Activated naive CD4-positive, alpha-beta T cell treated with anti-CD3 and anti-CD28 coated beads, Interleukin-2, amount 50 U/mL, for 72 hours (primary cell): ENCODE results near the gene RBM24. TPM values are rescaled to one million over a fixed set of nuclear protein-coding genes. Genes with fewer than 3 reads are reported as not detected.

Experiments used
- ATAC-seq, 2 donors: fragments of 150-1000 bp; cut with Tn5 transposase; 2 replicates each; pipeline ENCODE4 v1.10.0; 2021; ENCODE audit warnings: mild to moderate bottlenecking in 2 of 2, moderate library complexity in 2 of 2
- DNase-seq, 2 donors: peaks; one replicate each; pipeline ENCODE4 v3.0.0; 2021 to 2022; ENCODE audit warnings: low spot score in 2 of 2
- H3K27ac Mint-ChIP-seq, 2 donors: one replicate each; pipeline ENCODE4 v1.8.0; 2022; ENCODE audit warnings: mild to moderate bottlenecking in 2 of 2, mixed read lengths in 2 of 2
- H3K36me3 Mint-ChIP-seq, 2 donors: one replicate each; pipeline ENCODE4 v1.8.0; 2022; ENCODE audit warnings: mixed read lengths in 2 of 2
- H3K9me3 Mint-ChIP-seq, 2 donors: one replicate each; pipeline ENCODE4 v1.8.0; 2022; ENCODE audit warnings: mixed read lengths in 2 of 2
- total RNA-seq, 2 donors: library from RNA; stranded (reverse); gene quantifications; one replicate each; pipeline ENCODE4 v1.2.3, GENCODE V29; 2022

RBM24 gene
- total RNA-seq, result not detected

DNA sequence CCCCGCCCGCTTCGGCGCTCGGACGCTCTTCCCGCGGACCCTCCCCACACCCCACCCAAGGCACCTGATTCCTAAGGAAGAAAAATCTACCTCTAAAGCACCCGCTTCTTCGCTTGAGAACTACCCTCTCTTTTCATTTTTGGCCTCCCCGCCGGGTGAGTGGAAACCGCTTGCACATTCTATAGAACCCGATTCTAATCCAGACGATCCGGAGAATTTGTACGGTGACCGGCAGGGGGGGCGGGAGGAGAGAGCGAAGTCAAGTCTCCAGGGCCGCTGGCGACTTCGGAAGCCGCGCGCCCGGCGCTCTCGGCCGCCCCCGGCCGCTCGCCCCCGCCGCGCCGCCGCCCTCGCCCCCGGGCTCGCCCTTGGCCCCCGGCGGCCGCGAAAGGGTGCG is at the start of gene RBM24:
RBM24 (plus strand) TSS at position 262 of the 397 bp plus-strand sequence. CDS start 221 bp downstream, outside the sequence.
- no peaks in the 10 kb centered on the region for H3K9me3 Mint-ChIP-seq
- ATAC-seq, result peak in 1 of 2 donors; percentile 68
- no peak within 1 kb of the TSS for H3K27ac Mint-ChIP-seq
- peaks cover 6% of the 10 kb centered on the region in 2 donors for H3K36me3 Mint-ChIP-seq
- peak in 1 of 2 donors; percentile 38 for DNase-seq

DNA sequence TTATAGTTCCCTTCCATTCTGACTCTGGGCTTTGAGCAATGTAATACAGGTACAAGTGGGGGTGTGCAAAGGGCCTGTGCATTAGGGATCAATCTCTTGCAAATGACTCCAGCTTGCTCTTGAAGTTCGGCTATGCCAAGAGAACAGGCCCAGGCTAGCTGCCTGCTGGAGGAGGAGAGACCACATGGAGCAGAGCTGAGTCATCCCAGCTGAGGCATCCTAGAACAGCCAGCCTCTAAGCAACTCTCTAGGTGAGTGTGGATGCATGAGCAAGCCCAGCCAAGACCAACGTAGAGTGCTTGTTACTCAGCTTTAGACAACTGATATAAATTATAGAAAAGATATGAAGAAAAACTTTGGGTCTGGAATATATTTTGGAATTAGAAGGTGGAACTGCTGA is 47.6 kb upstream of the RBM24 start:
- Mint-ChIP-seq H3K9me3 (peaks cover 3 to 4% of the 10 kb centered on the region in 2 donors), H3K27ac (no peak overlapping the region), H3K36me3 (no peaks in the 10 kb centered on the region)
- DNase-seq (no peak), ATAC-seq (no peak)

DNA sequence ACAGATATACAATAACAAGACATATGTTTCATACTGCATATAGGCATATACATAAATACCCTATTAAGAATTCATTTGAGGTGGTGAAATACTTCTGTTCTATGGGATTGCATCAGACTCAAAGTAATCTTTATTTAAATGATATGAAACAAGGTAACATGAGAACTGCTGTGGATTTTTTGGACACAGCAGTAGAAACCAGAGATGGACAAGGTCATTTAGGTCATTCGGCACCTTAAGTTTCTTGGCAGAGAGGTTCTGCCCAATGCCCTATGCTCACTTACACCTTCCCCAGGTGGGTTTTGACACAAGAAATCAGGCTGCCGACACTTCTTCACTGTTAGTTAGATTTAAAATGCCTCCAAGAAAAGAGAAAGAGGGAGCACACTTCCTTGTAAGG is 43.9 kb upstream of the RBM24 start:
- DNase-seq, result no peak
- no peak overlapping the region for H3K27ac Mint-ChIP-seq
- no peaks in the 10 kb centered on the region for H3K36me3 Mint-ChIP-seq
- no peak for ATAC-seq
- H3K9me3 Mint-ChIP-seq, result peaks cover 4 to 5% of the 10 kb centered on the region in 2 donors

DNA sequence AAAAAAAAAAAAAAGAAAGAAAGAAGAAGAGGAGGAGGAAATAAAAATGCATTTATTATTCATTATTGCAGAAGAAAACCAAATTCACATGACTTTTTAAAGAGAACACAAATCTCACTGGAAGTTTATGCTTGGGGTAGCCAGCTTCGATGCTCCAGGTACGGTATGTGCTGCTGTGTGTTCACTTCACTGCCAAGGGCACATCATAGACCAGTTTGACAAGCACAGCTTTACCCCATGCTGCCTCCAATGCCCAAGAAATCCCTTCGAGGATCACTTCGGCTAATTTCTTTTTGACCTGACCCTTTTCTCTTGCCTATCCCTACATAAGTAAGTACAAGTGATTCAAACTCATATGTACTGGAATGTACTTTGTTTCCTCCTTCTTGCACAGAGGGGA is 41.9 kb upstream of the RBM24 start:
- Mint-ChIP-seq H3K27ac (no peak overlapping the region), H3K36me3 (no peaks in the 10 kb centered on the region), H3K9me3 (peaks cover 4 to 5% of the 10 kb centered on the region in 2 donors)
- DNase-seq (no peak), ATAC-seq (no peak)

DNA sequence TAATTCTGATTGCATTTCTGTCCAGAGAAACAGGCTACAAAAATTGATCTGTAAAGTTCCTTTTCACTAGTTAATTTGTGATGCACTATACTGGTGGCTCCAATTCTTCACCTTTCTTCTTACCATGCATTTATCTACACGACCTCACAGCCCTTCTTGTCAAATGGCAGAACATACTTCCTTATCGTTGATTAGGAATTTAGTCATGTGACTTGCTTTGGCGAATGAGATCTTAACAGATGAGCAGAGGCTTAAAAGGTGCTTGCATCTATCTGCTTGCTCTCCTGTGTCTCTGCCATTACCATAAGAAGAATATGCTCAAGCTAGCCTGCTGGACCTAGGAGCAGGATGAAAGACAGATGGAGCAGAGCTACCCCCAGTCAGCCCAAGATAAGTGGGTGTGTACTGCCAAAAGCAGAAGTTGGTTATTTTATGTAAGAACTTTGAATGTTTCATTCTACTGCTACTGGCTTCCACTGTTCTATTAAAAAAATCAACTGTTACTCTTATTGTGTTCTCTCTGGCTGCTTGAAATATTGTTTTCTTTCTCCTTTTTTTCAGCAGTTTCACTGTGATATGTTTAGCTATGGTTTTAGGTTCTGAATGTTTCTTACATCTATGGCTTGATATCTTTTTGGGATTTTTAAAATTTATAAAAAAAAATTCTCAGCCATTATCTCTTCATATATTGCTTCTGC is 40.2 kb upstream of the RBM24 start:
- H3K27ac Mint-ChIP-seq, result no peak overlapping the region
- DNase-seq (no peak), ATAC-seq (no peak)
- H3K9me3 Mint-ChIP-seq, result peaks cover 10 to 12% of the 10 kb centered on the region in 2 donors
- no peaks in the 10 kb centered on the region for H3K36me3 Mint-ChIP-seq

DNA sequence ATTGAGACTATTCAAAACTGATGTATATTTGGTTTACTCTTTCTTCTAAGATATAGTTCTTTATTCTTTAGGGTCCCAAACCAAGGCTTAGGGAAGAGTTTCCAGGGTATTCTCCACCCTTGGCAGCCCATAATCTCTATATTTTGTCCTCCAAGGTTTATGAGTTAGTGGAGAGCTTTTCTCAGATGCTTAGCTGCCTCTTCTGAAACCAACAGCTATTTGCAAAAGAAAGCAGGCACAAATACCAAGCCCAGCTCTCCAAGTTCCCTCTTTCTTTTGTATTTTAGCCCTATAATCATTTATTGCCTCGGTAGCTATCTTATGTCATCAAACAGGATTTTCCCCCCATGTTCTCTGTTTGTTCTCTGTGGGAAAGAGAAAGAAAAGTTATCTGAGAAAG is 39.1 kb upstream of the RBM24 start:
- ATAC-seq, result no peak
- peaks cover 10 to 12% of the 10 kb centered on the region in 2 donors for H3K9me3 Mint-ChIP-seq
- H3K27ac Mint-ChIP-seq, result no peak overlapping the region
- DNase-seq, result no peak
- no peaks in the 10 kb centered on the region for H3K36me3 Mint-ChIP-seq

DNA sequence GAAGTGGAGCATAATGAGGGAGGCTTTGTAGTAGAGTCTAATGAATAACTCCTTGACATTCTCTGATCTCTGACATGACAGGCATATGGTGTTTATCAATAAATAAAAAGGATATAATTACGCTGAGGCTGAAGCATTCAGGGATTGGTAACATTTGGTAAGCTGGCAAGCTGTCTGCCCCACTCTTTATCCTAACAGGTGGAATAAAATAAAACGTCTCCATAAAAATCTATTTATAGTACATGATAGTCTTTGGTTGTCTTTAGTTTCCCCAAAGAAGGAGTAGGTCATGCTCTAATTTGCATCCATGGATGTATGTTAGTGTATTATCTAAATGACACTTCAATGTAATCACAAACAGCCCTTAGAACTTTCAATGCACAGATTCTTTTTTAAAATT is 30.9 kb upstream of the RBM24 start:
- no peak overlapping the region for H3K27ac Mint-ChIP-seq
- no peaks in the 10 kb centered on the region for H3K36me3 Mint-ChIP-seq
- no peak for DNase-seq
- no peaks in the 10 kb centered on the region for H3K9me3 Mint-ChIP-seq
- no peak for ATAC-seq

DNA sequence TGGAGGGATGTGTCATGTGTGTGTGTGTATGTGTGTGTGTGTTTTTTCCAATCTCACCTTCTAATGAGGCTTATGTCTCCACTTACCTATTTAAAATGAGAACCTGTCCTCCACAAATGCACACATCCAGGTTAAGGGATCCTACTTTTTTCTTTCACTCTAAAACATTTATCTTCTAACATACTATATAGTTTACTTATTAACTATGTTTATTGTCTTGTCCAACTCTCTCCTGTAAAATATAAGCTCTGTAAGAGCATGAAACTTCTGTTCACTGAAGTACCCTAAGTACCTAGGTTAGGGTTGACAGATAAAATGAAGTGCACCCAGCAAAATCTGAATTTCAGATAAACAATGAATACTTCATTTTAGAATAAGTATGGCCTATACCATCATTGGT is 29.2 kb upstream of the RBM24 start:
- no peak for ATAC-seq
- H3K9me3 Mint-ChIP-seq, result no peaks in the 10 kb centered on the region
- H3K36me3 Mint-ChIP-seq, result no peaks in the 10 kb centered on the region
- DNase-seq, result no peak
- H3K27ac Mint-ChIP-seq, result no peak overlapping the region

DNA sequence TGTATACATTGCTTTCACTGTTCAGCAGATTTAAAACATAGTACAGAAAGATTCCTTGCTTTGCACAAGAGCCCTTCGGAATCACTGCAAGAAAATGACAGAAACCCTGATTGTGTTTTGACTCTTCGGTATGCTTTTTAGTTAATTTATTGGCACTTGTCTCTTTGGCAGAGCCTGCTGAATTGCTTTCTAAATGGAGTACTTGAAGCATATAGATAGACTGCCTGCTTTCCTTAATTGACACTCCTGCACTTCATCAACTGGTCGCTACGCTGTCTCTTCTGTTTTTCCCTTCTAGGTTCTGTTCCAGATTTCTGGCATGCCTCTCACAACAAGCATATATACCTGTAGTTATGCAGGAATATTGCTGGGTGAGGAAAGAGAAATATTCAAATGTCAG is 22.4 kb upstream of the RBM24 start:
- no peaks in the 10 kb centered on the region for H3K9me3 Mint-ChIP-seq
- DNase-seq, result no peak
- H3K36me3 Mint-ChIP-seq, result no peaks in the 10 kb centered on the region
- no peak for ATAC-seq
- no peak overlapping the region for H3K27ac Mint-ChIP-seq

DNA sequence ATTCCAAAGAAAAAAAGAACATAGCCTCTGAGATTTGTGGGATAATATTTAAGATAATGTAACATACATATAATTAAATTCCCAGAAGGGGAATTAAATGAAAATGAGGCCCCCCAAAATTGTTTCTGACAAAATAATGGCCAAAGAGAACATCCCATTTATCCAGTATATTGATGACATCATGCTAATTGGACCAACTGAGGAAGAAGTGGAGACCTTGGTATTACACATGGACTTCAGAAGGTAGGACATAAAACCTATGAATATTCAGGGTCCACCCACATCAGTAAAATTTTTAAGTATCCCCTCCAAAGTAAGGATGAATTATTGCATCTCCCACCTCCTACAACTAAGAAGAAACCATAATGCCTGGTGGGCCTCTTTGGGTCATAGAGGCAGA is 15.6 kb upstream of the RBM24 start:
- no peaks in the 10 kb centered on the region for H3K36me3 Mint-ChIP-seq
- ATAC-seq (no peak), DNase-seq (no peak)
- no peak overlapping the region for H3K27ac Mint-ChIP-seq
- peaks cover 0 to 3% of the 10 kb centered on the region in 2 donors for H3K9me3 Mint-ChIP-seq

DNA sequence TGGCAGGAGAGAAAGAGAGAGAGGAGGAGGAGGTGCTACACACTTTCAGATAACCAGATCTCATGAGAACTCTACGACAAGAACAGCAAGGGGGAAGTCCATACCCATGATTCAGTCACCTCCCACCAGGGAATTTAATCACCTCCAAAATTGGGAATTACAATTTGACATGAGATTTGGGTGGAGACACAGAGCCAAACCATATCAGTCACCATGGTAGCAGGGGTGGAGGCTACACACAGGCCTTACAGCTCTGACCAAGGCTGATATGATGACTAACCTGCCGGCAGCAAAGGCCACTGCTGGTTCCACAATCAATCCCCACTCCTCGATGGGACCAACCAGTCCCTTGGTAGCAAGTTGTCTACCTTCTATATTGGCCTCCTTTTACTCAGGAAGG is 13.6 kb upstream of the RBM24 start:
- no peaks in the 10 kb centered on the region for H3K36me3 Mint-ChIP-seq

DNA sequence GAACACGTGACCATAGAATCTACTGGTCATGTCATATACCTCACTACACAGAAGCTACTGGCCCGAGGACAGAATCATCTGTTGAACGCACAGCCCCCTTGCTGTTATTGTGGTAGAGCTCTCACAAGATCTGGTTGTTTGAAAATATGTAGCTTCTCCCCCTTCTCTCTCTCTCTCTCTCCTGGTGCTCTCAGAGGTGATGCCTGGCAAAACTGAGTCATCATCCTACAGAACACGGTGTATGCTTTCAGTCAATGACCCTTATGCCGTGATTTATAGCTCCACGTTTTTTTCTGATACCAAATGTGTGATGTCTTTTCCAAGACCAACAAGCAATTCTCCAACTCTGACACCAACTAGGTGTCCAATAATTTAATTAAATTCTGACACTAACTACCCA is 13.0 kb upstream of the RBM24 start:
- peaks cover 0 to 3% of the 10 kb centered on the region in 2 donors for H3K9me3 Mint-ChIP-seq
- H3K27ac Mint-ChIP-seq, result no peak overlapping the region
- DNase-seq (no peak), ATAC-seq (no peak)
- H3K36me3 Mint-ChIP-seq, result no peaks in the 10 kb centered on the region

More for the DNA sequence above, 13.6 kb upstream of the RBM24 start:
- ATAC-seq (no peak), DNase-seq (no peak)
- Mint-ChIP-seq H3K27ac (no peak overlapping the region), H3K9me3 (peaks cover 0 to 3% of the 10 kb centered on the region in 2 donors)

DNA sequence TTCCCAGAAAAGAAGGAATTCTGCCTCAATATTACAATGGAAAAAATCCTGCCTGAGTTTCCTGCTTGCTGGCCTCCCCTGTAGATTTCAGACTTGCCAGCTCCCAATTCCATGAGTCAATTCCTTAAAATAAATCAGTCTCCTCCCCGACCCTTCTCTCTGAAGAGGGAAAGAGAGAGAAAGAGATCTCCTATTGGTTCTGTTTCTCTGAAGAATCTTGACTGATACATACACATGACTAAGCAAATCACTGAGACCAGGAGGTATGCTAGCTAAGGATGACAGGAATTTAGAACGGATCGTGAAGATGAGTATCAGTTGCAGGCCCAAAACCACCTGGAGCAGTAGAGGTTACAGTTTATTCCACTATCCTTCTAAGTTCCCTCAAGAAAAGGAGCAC is 11.3 kb upstream of the RBM24 start:
- Mint-ChIP-seq H3K36me3 (no peaks in the 10 kb centered on the region), H3K27ac (no peak overlapping the region), H3K9me3 (peaks cover 0 to 3% of the 10 kb centered on the region in 2 donors)
- ATAC-seq, result no peak
- no peak for DNase-seq

DNA sequence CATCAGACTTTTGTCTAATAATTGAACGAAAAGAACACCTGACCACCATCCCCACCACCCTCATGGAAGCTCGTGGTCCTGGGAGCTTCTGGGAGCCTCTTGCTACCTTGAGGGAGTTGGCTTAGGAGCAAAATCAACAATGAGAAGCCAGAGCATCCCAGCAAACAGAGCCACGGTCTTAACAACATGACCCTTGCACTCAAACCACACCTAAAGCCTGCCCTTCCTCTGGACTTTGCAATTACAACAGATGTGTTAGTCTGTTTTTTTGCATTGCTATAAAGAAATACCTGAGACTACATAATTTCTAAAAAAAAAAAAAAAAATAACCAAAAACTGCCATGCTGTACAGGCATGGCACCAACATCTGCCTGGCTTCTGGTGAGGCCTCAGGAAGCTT is 9.5 kb upstream of the RBM24 start:
- ATAC-seq (no peak), DNase-seq (no peak)
- Mint-ChIP-seq H3K9me3 (peaks cover 0 to 3% of the 10 kb centered on the region in 2 donors), H3K36me3 (no peaks in the 10 kb centered on the region), H3K27ac (no peak overlapping the region)

DNA sequence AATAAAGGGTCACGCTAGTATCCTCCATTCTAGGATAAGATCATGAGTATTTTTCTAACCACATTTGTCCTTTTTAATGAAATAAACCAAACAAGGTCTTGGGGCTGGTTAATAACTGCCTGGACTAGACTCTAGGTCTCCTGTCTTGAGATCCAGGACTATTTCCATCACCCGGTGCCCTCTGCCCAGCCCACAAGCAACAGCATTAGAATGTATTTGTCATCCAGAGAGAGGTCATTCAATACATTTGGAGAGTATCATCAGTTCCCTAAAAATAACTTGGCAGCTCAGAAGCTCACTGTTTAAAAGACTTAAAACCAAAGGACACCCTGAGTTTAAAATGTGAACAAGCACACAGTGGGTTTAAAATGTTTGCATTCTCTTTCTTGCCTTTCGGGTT is 4.4 kb upstream of the RBM24 start:
- ATAC-seq, result no peak
- no peak for DNase-seq

DNA sequence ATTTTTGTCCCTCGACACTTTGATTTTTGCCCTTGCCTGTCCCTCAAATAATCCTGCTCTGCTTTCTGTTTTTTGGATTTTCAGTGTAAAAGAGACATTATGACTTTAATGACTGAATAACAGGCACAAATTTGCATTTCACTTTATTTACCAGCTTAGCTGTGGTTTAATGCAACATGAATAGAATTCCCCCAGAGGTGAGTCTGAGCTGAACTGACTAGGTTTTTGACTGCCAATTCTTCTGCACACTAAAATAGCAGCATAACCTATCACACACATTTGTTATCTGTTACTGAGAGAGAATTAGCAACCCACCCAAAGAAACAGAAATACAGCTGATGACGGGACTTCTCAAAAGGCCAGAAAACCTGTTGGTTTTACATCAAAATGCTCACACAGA is 3.9 kb upstream of the RBM24 start:
- Mint-ChIP-seq H3K9me3 (no peaks in the 10 kb centered on the region), H3K27ac (no peak overlapping the region), H3K36me3 (peaks cover 6% of the 10 kb centered on the region in 2 donors)
- DNase-seq (no peak), ATAC-seq (no peak)

More for the DNA sequence above, 4.4 kb upstream of the RBM24 start:
- Mint-ChIP-seq H3K27ac (no peak overlapping the region), H3K36me3 (peaks cover 2 to 3% of the 10 kb centered on the region in 2 donors), H3K9me3 (no peaks in the 10 kb centered on the region)

DNA sequence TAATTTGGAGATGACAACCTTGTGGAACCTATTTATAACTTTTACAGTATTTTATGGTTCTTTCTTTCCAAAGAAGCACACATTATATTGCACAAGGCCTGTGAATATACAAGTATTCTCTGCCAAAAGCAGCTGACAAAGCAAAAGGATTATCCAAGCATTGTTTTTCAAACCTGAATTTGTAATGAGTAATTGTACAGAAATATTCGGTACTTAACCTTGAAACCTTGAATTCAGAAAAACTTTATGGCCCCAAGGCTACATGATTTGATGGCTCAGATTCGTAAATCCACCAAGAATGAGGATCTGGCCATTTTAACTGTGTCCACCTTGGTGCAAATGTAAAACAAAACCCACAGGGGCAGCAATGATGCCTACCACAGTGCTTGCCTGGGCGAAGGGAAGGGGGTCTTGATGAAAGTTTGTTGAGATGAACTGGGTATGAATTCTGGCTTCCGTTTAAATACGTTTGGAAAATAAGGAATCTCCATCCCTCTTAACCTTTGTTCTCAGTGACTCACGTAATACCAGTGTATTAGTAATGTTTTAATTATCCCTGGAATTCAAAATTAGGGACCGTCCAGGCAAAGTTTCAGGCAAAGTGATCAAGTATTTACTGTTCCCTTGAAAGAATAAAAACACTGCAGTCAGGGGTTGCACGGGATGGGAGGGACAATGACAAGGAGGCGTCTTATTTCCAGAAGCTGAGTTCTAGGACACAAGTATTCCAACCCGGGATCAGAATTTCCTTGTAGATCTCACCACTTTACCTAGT is 2.7 kb upstream of the RBM24 start:
- H3K36me3 Mint-ChIP-seq, result peaks cover 6% of the 10 kb centered on the region in 2 donors
- no peak overlapping the region for H3K27ac Mint-ChIP-seq
- H3K9me3 Mint-ChIP-seq, result no peaks in the 10 kb centered on the region
- no peak for DNase-seq
- ATAC-seq, result no peak

DNA sequence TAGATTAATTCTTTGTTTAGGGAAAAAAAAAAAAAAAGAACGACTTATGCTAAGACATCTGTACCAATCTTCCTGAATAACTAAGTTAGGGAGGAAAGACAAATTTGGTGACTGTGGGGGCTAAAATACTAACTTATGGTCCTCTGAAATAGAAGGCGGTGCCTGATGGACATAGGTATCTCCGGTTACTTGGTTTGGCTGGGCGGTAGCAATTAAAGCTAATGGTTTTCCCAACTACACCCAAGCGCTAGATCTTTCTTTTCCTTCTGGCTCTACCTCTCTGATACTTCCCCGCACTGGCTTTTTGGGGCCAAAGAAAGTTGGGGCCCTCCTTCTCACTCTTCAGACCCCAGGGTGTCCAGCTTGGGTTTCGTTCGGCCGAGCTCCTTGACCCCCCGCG is 1.0 kb upstream of the RBM24 start:
- no peak overlapping the region for H3K27ac Mint-ChIP-seq

More for the DNA sequence above, 1.0 kb upstream of the RBM24 start:
- ATAC-seq, result no peak
- DNase-seq, result no peak
- Mint-ChIP-seq H3K36me3 (peaks cover 6% of the 10 kb centered on the region in 2 donors), H3K9me3 (no peaks in the 10 kb centered on the region)
